T-helper 17 cell (primary cell): ENCODE measurements around the gene MARCHF9. TPM values are rescaled to one million over a fixed set of nuclear protein-coding genes. Genes with fewer than 3 reads are reported as not detected.

Source experiments
- ATAC-seq: fragments of 150-1000 bp; cut with Tn5 transposase; 2 replicates; pipeline ENCODE4 v1.10.0; 2021; ENCODE audit warnings: mild to moderate bottlenecking, moderate library complexity
- DNase-seq, 3 donors: peaks; one replicate each; pipeline versions ENCODE4 v3.0.0 to v3.0.0-alpha.2; 2020 to 2021
- H3K9me3 ChIP-seq: one replicate; pipeline ENCODE4 v1.7.0; 2013; ENCODE audit warnings: low read length, mild to moderate bottlenecking; ENCODE audit not compliant: control insufficient read depth, poor library complexity, severe bottlenecking
- H3K27ac Mint-ChIP-seq: one replicate; pipeline ENCODE4 v1.8.0; 2022; ENCODE audit warnings: mild to moderate bottlenecking, moderate library complexity, mixed read lengths
- H3K27me3 Mint-ChIP-seq: one replicate; pipeline ENCODE4 v1.8.0; 2022; ENCODE audit warnings: mixed read lengths
- H3K36me3 Mint-ChIP-seq: one replicate; pipeline ENCODE4 v1.8.0; 2022; ENCODE audit warnings: low read depth, mixed read lengths
- H3K4me1 Mint-ChIP-seq: one replicate; pipeline ENCODE4 v1.8.0; 2022; ENCODE audit warnings: mild to moderate bottlenecking, mixed read lengths
- H3K4me3 Mint-ChIP-seq: one replicate; pipeline ENCODE4 v1.8.0; 2022; ENCODE audit warnings: mild to moderate bottlenecking, moderate library complexity, mixed read lengths
- total RNA-seq, 4 donors: library from RNA in 2 of 4; stranded (reverse) in 2 of 4; gene quantifications; one replicate each; pipeline ENCODE4 v1.2.3 and lab custom pipeline; 2022 to 2026

Gene MARCHF9
- total RNA-seq, 2 donors from 2014 or later = 45.3 to 62.4 TPM

GRCh38 chr12:57758552-57759359, 3.9 kb downstream of the MARCHF9 start:
- no peak for ATAC-seq
- Mint-ChIP-seq H3K36me3 (no peaks in the 10 kb centered on the region), H3K27ac (peak overlapping the region; percentile 90), H3K4me1 (peaks cover 40% of the 10 kb centered on the region), H3K4me3 (peak overlapping the region; percentile 15), H3K27me3 (peaks cover 5% of the 10 kb centered on the region)
- no peaks in the 10 kb centered on the region for H3K9me3 ChIP-seq
- DNase-seq = no peak

GRCh38 chr12:57759360-57759980, 4.6 kb downstream of the MARCHF9 start:
- Mint-ChIP-seq H3K36me3 (no peaks in the 10 kb centered on the region), H3K4me1 (peaks cover 38% of the 10 kb centered on the region), H3K27ac (peak overlapping the region; percentile 90), H3K4me3 (peak overlapping the region; percentile 52), H3K27me3 (peaks cover 11% of the 10 kb centered on the region)
- H3K9me3 ChIP-seq = no peaks in the 10 kb centered on the region
- ATAC-seq (peak; percentile 24), DNase-seq (no peak)

GRCh38 chr12:57760347-57760982, 5.6 kb downstream of the MARCHF9 start:
- Mint-ChIP-seq H3K4me1 (peaks cover 43% of the 10 kb centered on the region), H3K27ac (no peak overlapping the region)

GRCh38 chr12:57761391-57761998, 6.6 kb downstream of the MARCHF9 start:
- no peak overlapping the region for H3K4me3 Mint-ChIP-seq
- H3K9me3 ChIP-seq = no peaks in the 10 kb centered on the region
- H3K27ac Mint-ChIP-seq = no peak overlapping the region
- DNase-seq = no peak
- no peaks in the 10 kb centered on the region for H3K36me3 Mint-ChIP-seq
- peaks cover 14% of the 10 kb centered on the region for H3K27me3 Mint-ChIP-seq
- no peak for ATAC-seq
- peaks cover 43% of the 10 kb centered on the region for H3K4me1 Mint-ChIP-seq

More at GRCh38 chr12:57760347-57760982, 5.6 kb downstream of the MARCHF9 start:
- Mint-ChIP-seq H3K27me3 (peaks cover 12% of the 10 kb centered on the region), H3K36me3 (no peaks in the 10 kb centered on the region), H3K4me3 (no peak overlapping the region)
- H3K9me3 ChIP-seq = no peaks in the 10 kb centered on the region
- ATAC-seq (no peak), DNase-seq (no peak)

- Mint-ChIP-seq H3K36me3 (no peaks in the 10 kb centered on the region), H3K27ac (no peak overlapping the region), H3K4me3 (no peak overlapping the region), H3K4me1 (peaks cover 39% of the 10 kb centered on the region), H3K27me3 (peaks cover 19% of the 10 kb centered on the region)
- no peaks in the 10 kb centered on the region for H3K9me3 ChIP-seq
- DNase-seq (no peak), ATAC-seq (no peak)
Measured at GRCh38 chr12:57762463-57762862, 7.6 kb downstream of the MARCHF9 start.

GRCh38 chr12:57763881-57764661, 9.2 kb downstream of the MARCHF9 start:
- H3K4me3 Mint-ChIP-seq = peak overlapping the region; percentile 92
- ATAC-seq (no peak), DNase-seq (no peak)
- H3K27ac Mint-ChIP-seq = peak overlapping the region; percentile 86
- peaks cover 36% of the 10 kb centered on the region for H3K4me1 Mint-ChIP-seq
- no peaks in the 10 kb centered on the region for H3K36me3 Mint-ChIP-seq
- peaks cover 19% of the 10 kb centered on the region for H3K27me3 Mint-ChIP-seq
- no peaks in the 10 kb centered on the region for H3K9me3 ChIP-seq

GRCh38 chr12:57764662-57765002, 9.7 kb downstream of the MARCHF9 start:
- H3K36me3 Mint-ChIP-seq = no peaks in the 10 kb centered on the region

GRCh38 chr12:57765003-57765697, 10.2 kb downstream of the MARCHF9 start:
- no peaks in the 10 kb centered on the region for H3K9me3 ChIP-seq
- Mint-ChIP-seq H3K27me3 (peaks cover 19% of the 10 kb centered on the region), H3K36me3 (peaks cover 3% of the 10 kb centered on the region), H3K4me1 (peaks cover 33% of the 10 kb centered on the region), H3K27ac (peak overlapping the region; percentile 75), H3K4me3 (peak overlapping the region; percentile 92)
- ATAC-seq (peak; percentile 83), DNase-seq (peak; percentile 41 to 50 (median 46))

More at GRCh38 chr12:57764662-57765002, 9.7 kb downstream of the MARCHF9 start:
- Mint-ChIP-seq H3K4me1 (peaks cover 31% of the 10 kb centered on the region), H3K4me3 (peak overlapping the region; percentile 92), H3K27me3 (peaks cover 19% of the 10 kb centered on the region), H3K27ac (no peak overlapping the region)
- no peak for DNase-seq
- H3K9me3 ChIP-seq = no peaks in the 10 kb centered on the region
- peak; percentile 30 for ATAC-seq

- Mint-ChIP-seq H3K36me3 (peaks cover 3% of the 10 kb centered on the region), H3K4me3 (peak overlapping the region; percentile 92), H3K27me3 (peaks cover 19% of the 10 kb centered on the region), H3K27ac (peak overlapping the region; percentile 75), H3K4me1 (peaks cover 33% of the 10 kb centered on the region)
- H3K9me3 ChIP-seq = no peaks in the 10 kb centered on the region
- DNase-seq (no peak), ATAC-seq (peak; percentile 21)
Measured at GRCh38 chr12:57765698-57766463, 11.0 kb downstream of the MARCHF9 start.

- peaks cover 3% of the 10 kb centered on the region for H3K36me3 Mint-ChIP-seq
- peak; percentile 11 for ATAC-seq
- DNase-seq = no peak
- H3K4me1 Mint-ChIP-seq = peaks cover 35% of the 10 kb centered on the region
- H3K27ac Mint-ChIP-seq = no peak within 1 kb of the TSS
- peak within 1 kb of the TSS; percentile 92 for H3K4me3 Mint-ChIP-seq
- no peaks in the 10 kb centered on the region for H3K9me3 ChIP-seq
- peaks cover 19% of the 10 kb centered on the region for H3K27me3 Mint-ChIP-seq
Measured at GRCh38 chr12:57766464-57767304, 11.8 kb downstream of the MARCHF9 start, which contains the start of gene CYP27B1. Gene CYP27B1, minus strand, starts transcription at chr12:57767078. Its CDS starts 37 bp downstream, at chr12:57767041.

- DNase-seq = no peak
- Mint-ChIP-seq H3K4me3 (no peak overlapping the region), H3K36me3 (peaks cover 3% of the 10 kb centered on the region), H3K27ac (no peak overlapping the region), H3K27me3 (peaks cover 19% of the 10 kb centered on the region), H3K4me1 (peaks cover 38% of the 10 kb centered on the region)
- no peak for ATAC-seq
- H3K9me3 ChIP-seq = no peaks in the 10 kb centered on the region
Measured at GRCh38 chr12:57767305-57767698, 12.4 kb downstream of the MARCHF9 start.
